ENCODE data around the gene ALPL.

DNA sequence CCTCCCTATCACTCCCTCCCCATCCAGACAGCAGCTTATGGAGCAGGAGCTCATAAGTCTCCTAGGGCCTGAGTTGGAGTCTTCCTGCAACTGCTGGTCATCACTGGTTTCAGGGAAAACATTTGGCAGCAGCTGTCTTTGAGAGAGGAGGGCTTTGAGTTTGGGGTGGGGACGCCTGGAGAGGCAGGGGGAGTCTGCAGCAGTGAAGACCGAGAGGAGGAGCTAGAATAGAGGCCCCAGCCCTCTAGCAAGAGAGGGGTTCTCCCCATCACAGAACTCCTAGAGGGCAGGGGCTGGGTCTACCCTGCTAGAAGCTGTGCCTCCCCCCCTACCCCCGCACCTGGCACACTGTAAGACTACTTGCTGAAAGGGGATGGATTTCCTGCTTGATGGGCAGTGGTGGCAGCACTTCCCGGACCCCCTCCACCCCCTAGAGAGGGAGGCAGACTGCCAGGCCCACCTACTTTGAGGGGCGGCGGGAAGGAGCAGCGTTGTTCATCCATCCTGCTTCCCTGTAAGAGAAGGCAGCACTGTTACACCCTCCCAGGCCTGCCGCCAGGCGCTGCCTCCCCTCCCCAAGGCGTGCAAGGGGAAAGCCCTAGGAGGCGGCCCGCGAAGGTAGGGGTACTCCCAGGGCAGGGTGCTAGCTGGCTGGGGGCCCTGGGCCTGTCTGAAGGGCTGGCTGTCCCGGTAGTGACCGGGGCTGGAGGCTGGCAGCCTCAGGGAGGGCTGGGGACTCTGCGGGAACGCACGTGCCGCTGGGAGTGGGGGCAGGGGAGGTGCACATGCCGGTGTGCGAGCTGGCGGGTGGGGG lies 109.5 kb downstream of the ALPL start:
- TF ChIP-seq SUZ12 (IDR thresholded peaks at IDR 0.05; ENCODE audit: extremely low read depth, insufficient read depth, insufficient read length): no peak
- no peak for TF ChIP-seq YY1 (IDR thresholded peaks at IDR 0.05; ENCODE audit: insufficient read depth, insufficient read length)
